CD8-positive, alpha-beta memory T cell (primary cell): Measurements from ENCODE around the gene TTC4. TPM values are rescaled to one million over a fixed set of nuclear protein-coding genes. Genes with fewer than 3 reads are reported as not detected.

ENCODE experiments used
- CTCF ChIA-PET: fragments of 350-600 bp; sonication (Branson Sonifier 250); formaldehyde crosslinking; loops from one replicate; lab custom pipeline; 2021; ENCODE audit warnings: antibody characterized with exemption; lab: Charles Lee
- POLR2A ChIA-PET: fragments of 350-600 bp; sonication (Branson Sonifier 250); formaldehyde crosslinking; loops from one replicate; lab custom pipeline; 2021; ENCODE audit warnings: antibody characterized with exemption; lab: Charles Lee
- DNase-seq, 5 donors: peaks; one replicate each; pipeline versions ENCODE4 v3.0.0 to v3.0.0-alpha.2; 2020 to 2022; ENCODE audit warnings: mixed read lengths in 1 of 5
- H3K27ac ChIP-seq: one replicate; pipeline ENCODE4 v1.7.0; 2013; ENCODE audit warnings: low read depth, mild to moderate bottlenecking, low read length, moderate library complexity
- H3K27me3 ChIP-seq: 2 replicates; pipeline ENCODE4 v1.7.0; 2013; ENCODE audit warnings: low read length, mild to moderate bottlenecking; ENCODE audit not compliant: insufficient read depth, poor library complexity, severe bottlenecking
- H3K36me3 ChIP-seq: 2 replicates; pipeline ENCODE4 v1.7.0; 2013; ENCODE audit warnings: mild to moderate bottlenecking, low read length, moderate library complexity; ENCODE audit not compliant: insufficient read depth
- H3K4me1 ChIP-seq: 2 replicates; pipeline ENCODE4 v1.7.0; 2013; ENCODE audit warnings: mild to moderate bottlenecking, low read length, moderate library complexity; ENCODE audit not compliant: insufficient read depth
- H3K4me3 ChIP-seq: 2 replicates; pipeline ENCODE4 v1.7.0; 2013; ENCODE audit warnings: mild to moderate bottlenecking, low read length
- H3K9me3 ChIP-seq: 2 replicates; pipeline ENCODE4 v1.7.0; 2013; ENCODE audit warnings: mild to moderate bottlenecking, low read length
- H3K27ac Mint-ChIP-seq, 8 donors: one replicate each; pipeline ENCODE4 v1.8.0; 2020 to 2021; ENCODE audit warnings: mixed read lengths in 8 of 8, mild to moderate bottlenecking in 6 of 8, inconsistent platforms in 3 of 8, moderate library complexity in 3 of 8
- H3K27me3 Mint-ChIP-seq, 2 donors: one replicate each; pipeline ENCODE4 v1.8.0; 2020 to 2021; ENCODE audit warnings: mixed read lengths in 2 of 2, mild to moderate bottlenecking in 1 of 2, moderate library complexity in 1 of 2
- H3K36me3 Mint-ChIP-seq, 3 donors: one replicate each; pipeline ENCODE4 v1.8.0; 2020 to 2021; ENCODE audit warnings: mixed read lengths in 3 of 3, inconsistent platforms in 1 of 3, mild to moderate bottlenecking in 1 of 3
- H3K4me1 Mint-ChIP-seq, 3 donors: one replicate each; pipeline ENCODE4 v1.8.0; 2020 to 2021; ENCODE audit warnings: mixed read lengths in 3 of 3, inconsistent platforms in 1 of 3, mild to moderate bottlenecking in 1 of 3
- H3K4me3 Mint-ChIP-seq, 7 donors: one replicate each; pipeline ENCODE4 v1.8.0; 2020 to 2021; ENCODE audit warnings: mixed read lengths in 7 of 7, mild to moderate bottlenecking in 6 of 7, moderate library complexity in 4 of 7, inconsistent platforms in 2 of 7
- H3K9me3 Mint-ChIP-seq, 5 donors: one replicate each; pipeline ENCODE4 v1.8.0; 2020 to 2022; ENCODE audit warnings: mixed read lengths in 5 of 5, mild to moderate bottlenecking in 3 of 5, moderate library complexity in 2 of 5, inconsistent platforms in 1 of 5
- polyA plus RNA-seq: library from polyadenylated mRNA; unstranded; fragments of 300-500 nt; fragmentation: Illumina TruSeq; gene quantifications from one replicate; pipeline ENCODE4 v1.2.3, GENCODE V29; 2021
- total RNA-seq, 2 experiments: library from RNA; stranded (reverse); gene quantifications; one replicate each; pipeline ENCODE4 v1.2.3, GENCODE V29; 2021

The TTC4 gene
- total and polyA plus RNA-seq, 3 experiments from 2014 or later, result 23.8 to 47.5 (median 47.0) TPM

GRCh38 chr1:54706419-54706818, 9.2 kb upstream of the TTC4 start:
- Mint-ChIP-seq H3K27me3 (peaks cover 11 to 32% of the 10 kb centered on the region in 2 donors), H3K4me1 (no peaks in the 10 kb centered on the region), H3K27ac (no peak overlapping the region), H3K36me3 (no peaks in the 10 kb centered on the region), H3K9me3 (no peaks in the 10 kb centered on the region), H3K4me3 (no peak overlapping the region)
- POLR2A ChIA-PET, result no interaction called here
- Histone ChIP-seq H3K4me1 (no peaks in the 10 kb centered on the region), H3K27ac (no peak overlapping the region), H3K4me3 (no peak overlapping the region), H3K9me3 (no peaks in the 10 kb centered on the region), H3K27me3 (peaks cover 8% of the 10 kb centered on the region), H3K36me3 (no peaks in the 10 kb centered on the region)
- no peak for DNase-seq
- CTCF ChIA-PET, result interaction anchor here (1.7 kb wide), 1 partner anchor 19 kb away, joined by 4 read pairs; no protein-coding TSS in a partner anchor

- DNase-seq, result no peak
- Histone ChIP-seq H3K36me3 (no peaks in the 10 kb centered on the region), H3K27me3 (peaks cover 8% of the 10 kb centered on the region), H3K27ac (no peak overlapping the region), H3K4me1 (no peaks in the 10 kb centered on the region), H3K4me3 (no peak overlapping the region), H3K9me3 (no peaks in the 10 kb centered on the region)
- ChIA-PET POLR2A (no interaction called here), CTCF (no interaction called here)
- H3K27ac Mint-ChIP-seq, result no peak overlapping the region
- H3K4me1 Mint-ChIP-seq, result no peaks in the 10 kb centered on the region
- H3K9me3 Mint-ChIP-seq, result no peaks in the 10 kb centered on the region
- peaks cover 11 to 22% of the 10 kb centered on the region in 2 donors for H3K27me3 Mint-ChIP-seq
- H3K36me3 Mint-ChIP-seq, result no peaks in the 10 kb centered on the region
- H3K4me3 Mint-ChIP-seq, result no peak overlapping the region
Measured at GRCh38 chr1:54708385-54708784, 7.3 kb upstream of the TTC4 start.

GRCh38 chr1:54709547-54710292, 5.9 kb upstream of the TTC4 start:
- H3K4me3 ChIP-seq, result no peak overlapping the region
- DNase-seq, result no peak
- Mint-ChIP-seq H3K4me1 (no peaks in the 10 kb centered on the region), H3K4me3 (no peak overlapping the region), H3K27me3 (peaks cover 9 to 22% of the 10 kb centered on the region in 2 donors), H3K36me3 (no peaks in the 10 kb centered on the region), H3K9me3 (no peaks in the 10 kb centered on the region), H3K27ac (no peak overlapping the region)
- H3K9me3 ChIP-seq, result no peaks in the 10 kb centered on the region
- H3K4me1 ChIP-seq, result no peaks in the 10 kb centered on the region
- peaks cover 8% of the 10 kb centered on the region for H3K27me3 ChIP-seq
- ChIA-PET POLR2A (no interaction called here), CTCF (no interaction called here)
- H3K27ac ChIP-seq, result no peak overlapping the region
- H3K36me3 ChIP-seq, result no peaks in the 10 kb centered on the region

GRCh38 chr1:54710434-54710833, 5.2 kb upstream of the TTC4 start:
- Histone ChIP-seq H3K4me1 (peaks cover 7% of the 10 kb centered on the region), H3K27me3 (peaks cover 7% of the 10 kb centered on the region), H3K9me3 (no peaks in the 10 kb centered on the region), H3K36me3 (no peaks in the 10 kb centered on the region), H3K4me3 (no peak overlapping the region), H3K27ac (no peak overlapping the region)
- Mint-ChIP-seq H3K4me1 (peaks cover 5 to 6% (median 5%) of the 10 kb centered on the region in 3 donors), H3K27me3 (peaks cover 8 to 22% of the 10 kb centered on the region in 2 donors), H3K4me3 (no peak overlapping the region), H3K27ac (no peak overlapping the region), H3K9me3 (no peaks in the 10 kb centered on the region), H3K36me3 (peaks cover 0 to under 1% (median 0%) of the 10 kb centered on the region in 3 donors)
- ChIA-PET POLR2A (no interaction called here), CTCF (no interaction called here)
- no peak for DNase-seq

- Histone ChIP-seq H3K4me1 (peaks cover 7% of the 10 kb centered on the region), H3K36me3 (no peaks in the 10 kb centered on the region), H3K27ac (no peak overlapping the region), H3K27me3 (peaks cover 3% of the 10 kb centered on the region), H3K4me3 (no peak overlapping the region), H3K9me3 (no peaks in the 10 kb centered on the region)
- Mint-ChIP-seq H3K27me3 (peaks cover 7 to 22% of the 10 kb centered on the region in 2 donors), H3K4me3 (peak overlapping the region in 1 of 7 donors; percentile 44), H3K36me3 (peaks cover 0 to 2% (median 0%) of the 10 kb centered on the region in 3 donors), H3K4me1 (peaks cover 6 to 7% (median 6%) of the 10 kb centered on the region in 3 donors), H3K27ac (peak overlapping the region in 1 of 8 donors; percentile 14), H3K9me3 (no peaks in the 10 kb centered on the region)
- DNase-seq, result no peak
- ChIA-PET CTCF (no interaction called here), POLR2A (no interaction called here)
Measured at GRCh38 chr1:54710841-54711240, 4.8 kb upstream of the TTC4 start.

GRCh38 chr1:54711536-54711935, 4.1 kb upstream of the TTC4 start:
- Histone ChIP-seq H3K4me3 (no peak overlapping the region), H3K4me1 (peaks cover 12% of the 10 kb centered on the region), H3K27ac (no peak overlapping the region), H3K27me3 (no peaks in the 10 kb centered on the region), H3K9me3 (no peaks in the 10 kb centered on the region), H3K36me3 (no peaks in the 10 kb centered on the region)
- no peak for DNase-seq
- no peak overlapping the region for H3K4me3 Mint-ChIP-seq
- CTCF ChIA-PET, result no interaction called here
- H3K27me3 Mint-ChIP-seq, result peaks cover 6 to 18% of the 10 kb centered on the region in 2 donors
- H3K27ac Mint-ChIP-seq, result no peak overlapping the region
- POLR2A ChIA-PET, result no interaction called here
- peaks cover 0 to 5% (median 0%) of the 10 kb centered on the region in 3 donors for H3K36me3 Mint-ChIP-seq
- H3K4me1 Mint-ChIP-seq, result peaks cover 11 to 13% (median 13%) of the 10 kb centered on the region in 3 donors
- no peaks in the 10 kb centered on the region for H3K9me3 Mint-ChIP-seq

GRCh38 chr1:54714881-54715492, 674 bp upstream of the TTC4 start:
- H3K9me3 Mint-ChIP-seq, result no peaks in the 10 kb centered on the region
- H3K4me3 ChIP-seq, result peak overlapping the region; percentile 99
- peaks cover 16% of the 10 kb centered on the region for H3K4me1 ChIP-seq
- CTCF ChIA-PET, result interaction anchor here (1.3 to 2.0 kb wide), 3 partner anchors 10 to 661 kb away, joined by 3 to 11 read pairs (median 7); partner anchors contain the start of gene TTC22
- H3K36me3 ChIP-seq, result no peaks in the 10 kb centered on the region
- H3K27ac Mint-ChIP-seq, result peak overlapping the region; percentile 30 to 98 (median 89)
- peaks cover 0 to 23% (median 6%) of the 10 kb centered on the region in 3 donors for H3K36me3 Mint-ChIP-seq
- H3K27me3 ChIP-seq, result no peaks in the 10 kb centered on the region
- peak overlapping the region; percentile 55 for H3K27ac ChIP-seq
- POLR2A ChIA-PET, result interaction anchor here (1.0 kb wide), 1 partner anchor 86 kb away, joined by 3 read pairs; the partner anchor contains the start of gene TTC22
- peak overlapping the region; percentile 83 to 96 (median 89) for H3K4me3 Mint-ChIP-seq
- peak in 1 of 5 donors; percentile 2 for DNase-seq
- H3K4me1 Mint-ChIP-seq, result peaks cover 22 to 35% (median 35%) of the 10 kb centered on the region in 3 donors
- H3K9me3 ChIP-seq, result no peaks in the 10 kb centered on the region
- H3K27me3 Mint-ChIP-seq, result no peaks in the 10 kb centered on the region
